ENCODE results near the gene ADAMTSL1. TPM values are rescaled to one million over a fixed set of nuclear protein-coding genes. Genes with fewer than 3 reads are reported as not detected.

The ADAMTSL1 gene
- total RNA-seq, 1 experiment from 2014 or later, result 2.2 TPM

DNA sequence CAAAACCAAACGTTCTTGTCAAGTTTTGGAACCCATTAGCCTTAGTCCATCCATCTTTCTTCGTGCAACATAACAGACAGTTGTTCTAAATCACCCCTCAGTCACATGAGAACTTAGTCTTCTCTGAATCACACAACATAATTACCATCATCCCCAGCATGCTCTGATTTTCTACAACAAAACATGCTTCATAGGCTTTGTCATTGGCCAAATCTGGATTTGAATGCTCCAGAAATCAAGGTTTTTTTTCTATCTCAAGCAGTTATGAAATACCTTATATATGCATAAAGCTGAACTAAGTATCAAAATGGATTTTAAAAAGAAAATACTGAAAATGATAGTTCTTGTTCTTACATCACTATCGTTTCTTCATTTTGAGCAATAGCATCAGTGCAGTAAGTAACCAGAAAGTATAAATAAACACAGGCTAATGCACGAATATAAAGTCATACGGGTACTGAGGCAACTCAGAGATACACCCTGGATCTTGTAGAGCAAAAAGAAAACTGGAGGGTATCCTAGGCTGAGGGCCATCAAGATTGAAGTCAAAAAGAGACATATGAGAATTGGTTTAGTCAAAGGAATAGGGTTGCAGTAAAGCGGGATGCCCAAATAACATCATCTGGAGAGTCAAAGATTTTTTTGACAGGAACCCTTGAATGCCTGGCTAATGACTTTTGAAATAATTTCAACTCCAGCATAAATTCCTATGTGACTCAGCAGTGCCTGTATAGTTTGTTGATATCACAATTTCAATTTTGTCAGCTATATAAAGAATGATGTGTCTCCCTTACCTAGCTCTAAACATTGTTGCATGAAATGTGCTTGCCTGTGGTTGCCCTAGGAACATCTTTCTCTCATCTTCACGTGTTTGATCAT is 164.7 kb downstream of the ADAMTSL1 start:
- DNase-seq (ENCODE audit: low read depth), result no peak

DNA sequence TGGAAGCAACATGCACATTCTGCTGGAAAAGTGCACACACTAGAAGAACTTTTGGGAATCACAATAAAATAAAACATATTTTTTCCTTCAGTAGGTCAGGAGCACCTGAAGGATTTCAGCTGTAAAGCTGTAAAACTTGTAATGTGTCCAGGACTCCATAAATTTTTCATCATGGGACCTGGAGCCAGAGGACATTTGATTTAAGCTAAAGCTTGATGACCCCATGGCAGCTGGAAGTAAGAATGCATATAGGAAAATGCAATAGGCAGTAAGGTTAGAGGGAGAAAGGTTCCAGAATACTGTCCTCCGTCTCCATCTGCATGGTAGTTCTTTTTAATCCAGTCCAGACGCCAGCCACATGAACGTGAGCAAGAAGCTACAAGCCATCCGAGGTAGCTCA is 166.0 kb downstream of the ADAMTSL1 start:
- DNase-seq (ENCODE audit: low read depth), result no peak

DNA sequence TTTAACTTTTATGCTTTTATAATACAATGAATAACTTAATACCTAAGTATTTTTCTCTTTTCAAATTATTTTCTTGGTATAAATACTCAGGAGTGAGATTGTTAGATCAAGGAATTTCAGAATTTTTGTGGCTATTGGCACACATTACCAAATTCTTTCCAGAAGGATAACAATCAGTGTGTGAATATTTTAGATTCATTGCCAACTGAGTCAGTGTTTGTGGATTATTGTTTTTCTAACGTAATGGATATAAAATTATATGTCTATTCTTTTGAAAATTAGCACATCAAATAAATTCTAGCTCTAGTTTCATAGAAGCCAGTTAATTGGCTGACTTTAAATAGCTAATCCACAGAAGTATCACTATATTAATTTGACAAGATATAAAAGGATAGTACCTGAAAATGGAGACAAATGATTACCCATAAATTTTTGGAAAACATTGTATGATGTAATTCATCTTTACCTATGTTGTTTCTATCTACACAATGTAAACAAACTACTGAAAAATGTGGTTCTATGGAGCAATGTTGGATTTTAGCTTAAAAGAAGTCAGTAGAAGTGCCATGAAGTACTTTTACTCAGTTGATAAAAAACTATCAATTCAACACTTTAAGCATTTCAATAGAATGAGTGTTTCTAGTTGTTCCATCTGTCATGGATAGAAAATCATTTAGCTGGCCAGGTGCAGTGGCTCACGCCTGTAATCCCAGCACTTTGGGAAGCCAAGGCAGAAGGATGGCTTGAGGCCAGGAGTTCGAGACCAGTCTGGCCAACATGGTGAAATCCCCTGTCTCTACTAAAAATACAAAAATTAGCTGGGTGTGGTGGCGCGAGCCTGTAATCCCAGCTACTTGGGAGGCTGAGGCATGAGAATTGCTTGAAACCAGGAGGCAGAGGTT is 185.1 kb downstream of the ADAMTSL1 start:
- DNase-seq (ENCODE audit: low read depth), result peak; percentile 7

DNA sequence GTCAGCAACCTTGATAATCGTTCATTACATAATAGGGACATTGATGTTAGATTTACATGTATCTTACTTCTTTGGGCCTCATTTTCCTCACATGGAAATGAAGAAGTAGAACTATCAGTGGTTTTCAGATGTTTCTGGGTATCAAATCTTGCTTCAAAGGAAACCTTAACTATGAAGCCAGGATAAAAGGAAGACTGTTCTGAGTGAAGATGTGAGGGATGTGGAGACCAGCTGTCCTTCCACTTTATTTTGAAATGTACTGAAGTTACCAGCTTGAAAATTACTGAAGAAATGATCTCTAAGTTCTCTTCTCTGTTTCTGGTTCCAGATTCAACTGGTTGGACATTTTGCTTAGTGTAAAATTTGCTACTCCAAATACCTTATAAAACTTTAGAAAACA is 186.0 kb downstream of the ADAMTSL1 start:
- DNase-seq (ENCODE audit: low read depth), result no peak

DNA sequence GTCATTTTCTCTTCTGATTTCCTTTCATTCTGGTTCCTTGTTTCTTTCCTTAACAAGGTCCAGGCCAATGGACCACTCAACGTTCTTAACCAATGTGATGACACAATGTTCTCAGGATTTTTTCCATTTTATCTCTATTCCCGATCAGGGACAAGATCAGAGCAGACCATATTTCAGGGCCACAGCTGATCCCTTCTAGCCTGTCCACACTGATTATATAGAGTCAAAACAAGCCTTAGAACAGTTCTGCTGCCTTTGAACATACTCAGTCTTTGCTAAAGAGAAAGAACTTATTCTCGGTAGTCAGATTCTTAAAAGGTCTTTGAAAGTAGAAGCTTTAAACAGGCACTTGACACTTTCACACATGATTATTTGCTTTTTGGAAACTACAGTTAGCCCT is 188.4 kb downstream of the ADAMTSL1 start:
- DNase-seq (ENCODE audit: low read depth), result no peak

DNA sequence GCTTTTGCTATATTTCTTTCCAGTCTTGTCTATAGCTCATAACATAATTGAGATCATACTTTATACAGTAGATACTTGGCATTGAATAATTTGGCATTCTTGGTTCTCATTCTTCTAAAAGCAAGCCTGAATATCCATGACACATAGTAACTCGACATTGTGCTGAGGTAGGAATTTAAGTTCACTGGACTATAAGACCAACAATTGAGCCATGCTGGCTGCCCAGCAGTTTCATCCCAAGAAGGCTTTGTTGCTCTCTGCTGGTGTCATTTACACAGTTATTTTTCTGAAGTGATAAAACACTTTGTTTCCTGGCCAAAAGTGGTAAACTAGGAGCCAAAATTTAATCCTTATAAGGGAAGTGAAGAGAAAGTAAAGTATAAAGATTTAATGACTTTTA is 192.0 kb downstream of the ADAMTSL1 start:
- no peak for DNase-seq (ENCODE audit: low read depth)

DNA sequence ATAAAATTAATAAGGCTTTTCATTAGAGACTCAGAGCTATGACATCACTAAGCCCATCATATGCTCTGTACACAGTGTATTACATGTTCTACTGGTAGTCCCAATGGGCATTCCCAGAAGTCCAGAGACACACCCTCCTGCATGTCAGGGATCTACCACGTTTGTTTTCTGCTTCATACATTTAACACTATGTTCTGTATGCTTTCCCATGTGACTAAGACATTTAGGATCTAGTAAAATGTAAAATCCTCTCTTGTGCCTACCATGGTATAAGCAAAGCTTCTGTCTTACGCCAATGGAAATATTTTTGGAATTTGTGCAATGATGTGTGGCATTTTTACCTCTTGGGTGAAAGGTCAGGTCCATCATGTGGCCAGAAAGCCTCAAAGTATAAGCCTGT is 192.4 kb downstream of the ADAMTSL1 start:
- no peak for DNase-seq (ENCODE audit: low read depth)

DNA sequence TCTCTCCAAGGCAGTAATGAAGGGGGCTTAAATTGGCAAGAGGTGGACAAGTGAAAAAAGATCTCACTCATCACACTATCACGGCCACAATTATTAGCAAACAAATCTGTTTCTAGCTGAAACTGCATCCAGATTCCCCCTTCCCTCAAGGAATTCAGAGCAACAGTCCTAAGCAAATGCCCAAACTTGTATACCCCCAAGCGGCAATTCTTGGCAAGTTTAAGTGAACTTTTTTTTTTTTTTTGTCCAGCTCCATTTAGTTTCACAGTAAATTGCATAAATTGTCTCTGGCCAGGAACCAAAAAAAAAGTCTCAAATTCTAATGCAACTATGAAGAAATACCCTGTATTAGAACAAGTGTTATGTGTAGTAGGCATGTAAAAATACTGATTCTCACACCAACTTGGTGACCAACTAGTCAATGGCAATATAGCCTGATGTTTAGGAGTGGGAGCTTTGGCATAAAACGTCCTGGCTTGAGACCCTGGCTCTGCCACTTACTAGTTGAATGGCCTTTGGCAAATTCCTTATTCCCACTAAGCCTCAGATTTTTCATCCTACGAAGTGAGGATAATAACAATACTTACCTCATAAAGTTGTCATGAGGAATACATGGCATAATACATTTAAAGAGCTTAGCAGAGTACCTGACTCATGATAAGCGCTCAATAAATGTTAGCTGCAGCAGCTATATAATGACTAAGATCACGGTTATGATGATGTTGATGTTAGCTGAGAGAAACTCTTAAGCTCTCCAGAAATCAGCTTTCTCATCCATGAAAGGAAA is 193.2 kb downstream of the ADAMTSL1 start:
- DNase-seq (ENCODE audit: low read depth), result no peak

DNA sequence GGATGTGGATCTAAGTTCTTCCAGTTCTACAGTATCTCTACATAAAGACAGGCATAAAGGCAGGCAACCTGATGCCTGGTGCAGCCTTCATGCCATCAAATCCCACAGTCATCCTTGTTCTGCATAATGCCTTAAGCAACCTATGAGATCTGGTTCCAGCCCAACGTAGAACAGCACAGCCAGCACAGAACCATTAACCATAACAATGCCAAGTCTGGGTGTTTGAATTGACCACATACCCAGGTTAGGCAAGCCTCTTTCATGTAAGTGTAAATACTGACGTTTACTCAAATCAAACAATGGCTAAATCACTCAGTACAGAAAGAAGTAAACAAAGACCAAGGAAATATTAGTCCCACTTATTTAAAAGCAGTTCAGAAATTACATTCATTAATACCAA is 195.0 kb downstream of the ADAMTSL1 start:
- DNase-seq (ENCODE audit: low read depth), result no peak

DNA sequence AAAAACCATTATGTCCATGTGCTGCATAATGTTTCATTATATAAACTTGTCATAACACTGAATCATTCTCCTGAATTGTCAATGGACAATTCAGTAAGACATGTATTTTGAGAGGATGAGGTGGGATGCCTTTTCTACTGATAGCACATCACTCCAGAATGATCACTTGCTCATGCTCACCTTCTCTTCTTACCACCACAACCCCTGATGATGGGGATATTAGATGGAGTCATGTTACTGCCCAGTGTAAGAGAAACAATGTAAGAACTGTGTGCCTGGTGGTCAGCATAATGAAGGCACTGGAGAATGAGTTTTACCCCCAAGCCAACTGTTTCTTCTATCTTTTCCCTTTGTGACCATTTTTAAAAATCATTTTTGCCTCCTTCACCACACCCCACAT is 198.8 kb downstream of the ADAMTSL1 start:
- DNase-seq (ENCODE audit: low read depth), result peak; percentile 28

DNA sequence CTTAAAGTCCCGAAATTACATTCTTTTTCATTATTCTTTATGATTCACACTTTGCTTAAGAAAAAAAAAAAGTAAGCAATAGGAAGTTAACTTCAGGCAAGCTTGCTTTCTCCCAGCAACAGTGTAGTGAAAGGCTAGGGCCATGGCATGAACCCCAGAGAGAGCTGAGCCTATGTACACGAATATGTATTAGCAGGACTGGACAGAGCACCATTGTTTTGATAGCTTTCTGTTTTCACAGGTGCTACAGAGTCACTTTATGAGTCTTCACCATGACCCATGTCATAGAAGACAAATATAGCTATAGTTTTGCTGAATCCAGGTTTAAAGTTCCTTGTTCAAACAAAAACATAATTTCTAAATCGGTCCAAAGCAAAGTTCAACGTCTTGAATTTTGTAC is 199.2 kb downstream of the ADAMTSL1 start:
- DNase-seq (ENCODE audit: low read depth), result peak; percentile 34

DNA sequence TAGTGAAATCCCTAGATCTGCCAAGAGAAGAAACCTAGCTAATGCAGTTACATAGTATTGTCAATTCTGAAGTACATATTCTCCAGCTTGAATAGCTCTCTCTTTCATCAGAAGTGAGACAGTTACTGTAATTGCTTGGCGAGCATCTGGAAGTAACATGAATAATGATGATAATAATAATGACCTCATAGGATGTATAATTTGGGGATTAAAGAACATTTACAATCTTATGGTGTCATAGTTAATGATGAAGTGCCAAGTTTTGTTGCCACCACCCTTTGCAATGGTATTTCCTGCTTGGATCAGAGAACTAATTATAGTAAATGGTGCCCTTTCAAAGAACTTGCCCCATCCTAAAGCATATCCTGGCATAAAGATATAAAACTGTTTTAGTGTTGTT is 201.4 kb downstream of the ADAMTSL1 start:
- DNase-seq (ENCODE audit: low read depth), result no peak

DNA sequence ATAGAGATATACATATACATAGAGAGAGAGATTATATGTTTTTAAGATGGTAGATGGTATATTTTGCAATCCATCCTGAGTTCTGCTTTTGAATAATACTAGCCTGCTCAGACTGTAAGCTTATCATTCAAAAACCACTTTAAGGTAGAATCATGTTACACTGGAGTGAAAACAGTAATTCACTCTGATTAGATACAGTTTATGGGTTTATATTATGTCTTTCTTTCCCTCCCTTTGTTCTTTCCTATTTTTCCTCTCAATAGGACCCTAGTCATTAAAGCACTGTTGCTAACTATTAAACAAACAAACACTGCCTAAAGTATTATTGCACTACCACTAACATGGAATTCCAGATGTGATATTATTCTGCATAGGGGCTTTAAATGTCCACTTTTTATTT is 202.0 kb downstream of the ADAMTSL1 start:
- no peak for DNase-seq (ENCODE audit: low read depth)

DNA sequence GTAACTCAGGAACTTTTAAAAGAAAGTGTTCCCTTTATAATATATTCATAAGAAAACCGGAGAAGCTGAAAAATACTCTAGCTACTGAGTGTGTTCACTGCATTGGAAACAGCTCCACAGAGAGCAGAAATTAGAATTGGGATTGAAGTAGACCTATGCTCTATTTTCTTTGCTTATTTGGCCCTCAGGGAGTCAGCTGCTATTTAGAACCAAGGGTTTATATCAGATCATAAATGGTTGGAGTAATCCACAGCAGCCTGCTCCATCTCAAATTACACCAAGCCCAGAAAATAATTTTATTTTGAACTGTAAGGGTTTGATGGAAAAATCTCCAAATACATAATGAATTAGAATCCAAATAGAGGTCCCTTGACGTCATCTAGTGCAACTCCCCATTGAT is 202.6 kb downstream of the ADAMTSL1 start:
- no peak for DNase-seq (ENCODE audit: low read depth)

DNA sequence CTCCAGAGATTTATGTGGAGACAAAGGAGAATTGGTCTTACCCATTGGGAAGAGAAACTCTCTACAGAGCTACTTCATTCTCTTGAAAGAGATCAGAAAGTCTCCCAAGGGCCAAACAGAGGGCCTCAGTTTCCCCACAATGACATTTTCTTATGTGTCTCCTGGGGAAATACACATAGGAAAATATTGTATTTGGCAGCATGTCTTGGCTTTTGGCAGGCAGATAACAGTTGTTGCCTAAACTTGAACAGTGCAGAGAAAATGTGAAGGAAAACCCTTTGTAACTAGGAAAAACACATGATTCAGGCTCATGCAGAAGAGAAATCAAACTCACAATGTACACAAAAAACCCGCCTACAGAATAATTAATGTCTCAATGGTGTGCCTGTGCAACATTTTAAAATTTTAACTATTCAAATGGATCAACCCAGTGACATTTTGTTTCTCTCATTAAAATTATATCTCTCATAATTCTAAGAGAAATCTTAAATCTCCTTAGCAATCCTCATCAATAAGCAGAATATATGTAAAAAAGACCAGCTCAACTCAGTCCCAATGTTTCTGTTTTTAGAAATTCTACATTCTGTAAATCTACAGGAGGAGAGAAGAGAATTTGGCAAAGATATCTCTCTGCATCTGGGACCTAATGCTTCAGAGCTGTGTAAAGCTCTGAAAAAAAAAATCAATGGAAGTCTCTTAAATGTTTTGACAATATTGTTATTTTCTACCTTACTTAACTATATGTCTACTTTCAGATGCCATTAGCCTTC is 205.1 kb downstream of the ADAMTSL1 start:
- no peak for DNase-seq (ENCODE audit: low read depth)

DNA sequence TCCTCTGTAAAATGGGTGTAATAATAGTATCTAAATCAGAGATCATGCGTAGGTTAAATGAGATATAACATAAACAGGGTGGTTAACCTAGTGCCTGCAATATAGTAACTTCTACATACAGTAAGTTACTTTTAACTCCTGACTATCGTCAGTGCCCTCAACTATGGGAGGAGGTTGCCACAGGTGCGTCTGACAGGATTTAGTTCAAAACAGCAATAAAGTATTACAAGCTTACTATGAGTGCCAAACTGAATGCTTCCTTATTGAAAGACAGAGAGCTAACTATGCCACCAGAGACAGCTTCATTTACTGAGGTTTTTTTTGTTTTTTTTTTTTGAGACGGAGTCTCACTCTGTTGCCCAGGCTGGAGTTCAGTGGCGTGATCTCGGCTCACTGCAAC is 209.0 kb downstream of the ADAMTSL1 start:
- DNase-seq (ENCODE audit: low read depth), result no peak

DNA sequence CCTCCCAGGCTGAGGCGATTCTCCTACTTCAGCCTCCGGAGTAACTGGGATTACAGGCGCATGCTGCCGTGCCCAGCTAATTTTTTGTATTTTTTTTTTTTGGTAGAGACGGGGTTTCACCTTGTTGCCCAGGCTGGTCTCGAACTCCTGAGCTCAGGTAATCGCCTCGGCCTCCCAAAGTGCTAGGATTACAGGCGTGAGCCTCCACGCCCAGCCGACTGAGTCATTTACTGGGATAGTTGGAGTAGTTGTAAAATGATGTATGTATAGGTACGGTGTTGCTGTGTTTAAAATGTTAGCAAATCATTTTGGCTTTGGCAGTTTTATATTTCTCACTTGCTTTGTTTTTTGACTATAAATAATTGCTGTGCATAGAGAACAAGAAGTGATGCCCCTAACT is 209.4 kb downstream of the ADAMTSL1 start:
- DNase-seq (ENCODE audit: low read depth), result no peak

DNA sequence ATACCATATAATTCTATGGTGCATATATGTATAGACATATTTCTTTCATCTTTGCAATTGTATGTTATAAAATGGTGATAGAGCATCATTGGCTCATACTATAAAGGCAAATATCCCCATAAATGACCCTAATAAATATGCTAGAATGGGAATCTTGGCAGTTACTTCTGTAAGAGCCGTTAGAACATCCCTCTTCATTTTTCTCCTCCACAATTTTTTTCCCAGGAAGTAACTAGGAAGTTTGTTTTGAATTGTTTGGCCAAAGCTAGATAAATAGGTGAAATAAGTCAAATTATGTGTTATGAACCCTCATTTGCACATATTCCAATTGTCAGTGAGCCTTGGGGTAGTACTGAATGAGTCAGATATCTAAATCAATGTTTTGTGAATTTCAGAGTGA is 209.9 kb downstream of the ADAMTSL1 start:
- no peak for DNase-seq (ENCODE audit: low read depth)

DNA sequence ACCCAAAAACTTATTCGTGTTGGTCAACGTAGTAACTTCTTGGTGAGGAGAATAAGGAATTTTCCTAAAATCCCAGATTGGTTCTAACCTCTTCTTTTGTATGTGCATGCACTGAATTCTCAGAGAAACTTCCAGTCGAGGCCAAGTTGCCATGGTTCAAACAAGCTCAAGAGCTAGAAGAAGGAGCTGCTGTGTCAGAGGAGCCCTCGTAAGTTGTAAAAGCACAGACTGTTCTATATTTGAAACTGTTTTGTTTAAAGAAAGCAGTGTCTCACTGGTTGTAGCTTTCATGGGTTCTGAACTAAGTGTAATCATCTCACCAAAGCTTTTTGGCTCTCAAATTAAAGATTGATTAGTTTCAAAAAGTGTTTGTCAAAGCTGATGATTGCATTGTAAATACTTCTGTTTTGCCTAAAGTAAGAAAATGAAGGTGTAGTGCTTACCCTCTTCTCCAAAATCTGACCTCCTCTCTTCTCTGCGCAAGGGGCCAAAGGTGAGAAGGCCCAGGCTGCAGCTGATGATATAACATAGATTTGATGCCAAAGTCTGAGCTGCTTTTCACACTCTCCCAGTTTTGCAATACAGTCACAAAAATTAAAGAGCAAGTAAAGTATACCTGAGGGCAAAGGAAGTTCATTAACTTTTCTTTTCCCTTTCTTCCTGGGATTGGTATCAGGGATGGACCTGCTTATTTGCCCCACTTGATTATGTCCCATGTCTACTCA is 210.8 kb downstream of the ADAMTSL1 start:
- no peak for DNase-seq (ENCODE audit: low read depth)
